HepG2 (cell line): ENCODE measurements around the gene ADAM22. TPM values are rescaled to one million over a fixed set of nuclear protein-coding genes. Genes with fewer than 3 reads are reported as not detected.

Experiments
- AKAP8 ChIP-seq: sonication (generic); formaldehyde crosslinking; IDR thresholded peaks from 2 replicates; pipeline ENCODE4 v1.5.1; 2020; ENCODE audit warnings: mild to moderate bottlenecking, missing genetic modification reagents
- DRAP1 ChIP-seq: IDR thresholded peaks from 2 replicates; pipeline ENCODE4 v1.6.1; 2016; ENCODE audit warnings: missing genetic modification reagents, missing compliant biosample characterization
- FLYWCH1 ChIP-seq: sonication (generic); formaldehyde crosslinking; IDR thresholded peaks from 2 replicates; pipeline ENCODE4 v1.8.1; 2023; ENCODE audit warnings: mild to moderate bottlenecking, missing genetic modification reagents
- KIAA2018 ChIP-seq: sonication (generic); formaldehyde crosslinking; IDR thresholded peaks from 2 replicates; pipeline ENCODE4 v1.5.0; 2020; ENCODE audit warnings: mild to moderate bottlenecking, missing genetic modification reagents, borderline replicate concordance
- KLF16 ChIP-seq, 2 experiments: sonication (generic) in 1 of 2; formaldehyde crosslinking in 1 of 2; IDR thresholded peaks; 2 replicates each; pipeline versions ENCODE4 v1.6.1 to v1.8.0; 2016 to 2023; ENCODE audit warnings: missing genetic modification reagents in 2 of 2, missing compliant biosample characterization in 1 of 2
- NAIF1 ChIP-seq: sonication (generic); formaldehyde crosslinking; IDR thresholded peaks from 2 replicates; pipeline ENCODE4 v1.5.0; 2020; ENCODE audit warnings: mild to moderate bottlenecking, missing genetic modification reagents, borderline replicate concordance
- NFAT5 ChIP-seq: sonication (generic); formaldehyde crosslinking; IDR thresholded peaks from 2 replicates; pipeline ENCODE4 v1.4.0; 2020; ENCODE audit warnings: missing genetic modification reagents
- ZFP91 ChIP-seq: sonication (generic); formaldehyde crosslinking; IDR thresholded peaks from 2 replicates; pipeline ENCODE4 v1.9.0; 2022; ENCODE audit warnings: missing genetic modification reagents, mild to moderate bottlenecking, borderline replicate concordance
- ZNF576 ChIP-seq: sonication (generic); formaldehyde crosslinking; IDR thresholded peaks from 2 replicates; pipeline ENCODE4 v1.4.0; 2020; ENCODE audit warnings: mild to moderate bottlenecking, missing genetic modification reagents
- polyA plus RNA-seq, 8 experiments: library from polyadenylated mRNA; depleted of rRNA in 3 of 8; stranded (reverse) in 7 of 8; unstranded in 1 of 8; fragments of >200 nt; fragmentation: Illumina TruSeq in 4 of 8; extraction: Trizol in 4 of 8; gene quantifications; 2 replicates each; pipeline versions ENCODE4 v1.2.1 to v1.2.3, GENCODE V29; 2011 to 2016; ENCODE audit warnings: low read depth in 4 of 8, missing spikeins in 1 of 8, mixed read lengths in 1 of 8; ENCODE audit not compliant: insufficient read depth in 1 of 8
- total RNA-seq, 5 experiments: library from RNA; depleted of rRNA; stranded (reverse); fragments of >200 nt; fragmentation: Illumina TruSeq; extraction: Trizol; gene quantifications; 2 replicates each; pipeline ENCODE4 v1.2.3, GENCODE V29; 2016; ENCODE audit warnings: low read depth in 1 of 5

Gene ADAM22
- total and polyA plus RNA-seq, 2 of the 13 experiments (the other 11 are each of a cell fraction or from before 2014, with no cell fraction given), result 1.9 to 6.7 TPM

- TF ChIP-seq NFAT5, result no peak
- no peak for TF ChIP-seq KLF16 (CRISPR knock-in tag; IDR thresholded peaks at IDR 0.05)
- no peak for TF ChIP-seq NAIF1
- no peak for TF ChIP-seq FLYWCH1 (CRISPR knock-in tag)
- TF ChIP-seq KIAA2018 (CRISPR knock-in tag), result no peak
- no peak for TF ChIP-seq ZFP91 (CRISPR knock-in tag)
- TF ChIP-seq ZNF576 (CRISPR knock-in tag), result no peak
- TF ChIP-seq DRAP1 (CRISPR knock-in tag), result no peak
- TF ChIP-seq AKAP8, result no peak
These were observed 198.7 kb downstream of the ADAM22 start (continued) for GRCh38 chr7:88132725-88133124.
